HG03039 (cell line): ENCODE data around the gene CLIC3.
"Not testable (repeated sequence)": the region's sequence is repeated elsewhere in the genome, so short reads cannot be mapped to it uniquely, and the experiment has no call there.

Experiments used
- ATAC-seq: cut with Tn5 transposase; IDR thresholded peaks from one replicate; pipeline ENCODE4 v1.9.1; 2021; ENCODE audit warnings: mild to moderate bottlenecking, moderate library complexity; ENCODE audit not compliant: unreplicated experiment

CLIC3 gene

GRCh38 chr9:137006116-137007003, 10.0 kb upstream of the CLIC3 start:
- no peak for ATAC-seq

DNA sequence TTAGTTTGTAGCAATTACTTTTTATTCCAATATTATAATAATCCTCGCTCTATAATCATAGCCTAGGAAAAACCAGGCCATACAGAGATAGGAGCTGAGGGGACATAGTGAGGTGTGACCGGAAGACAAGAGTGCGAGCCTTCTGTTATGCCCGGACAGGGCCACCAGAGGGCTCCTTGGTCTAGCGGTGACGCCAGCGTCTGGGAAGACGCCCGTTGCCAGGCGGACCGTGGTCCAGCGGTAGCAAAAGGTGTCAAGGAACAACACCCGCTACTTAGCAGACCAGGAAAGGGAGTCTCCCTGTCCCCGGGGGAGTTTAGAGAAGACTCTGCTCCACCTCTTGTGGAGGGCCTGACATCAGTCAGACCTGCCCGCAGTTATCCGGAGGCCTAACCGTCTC, 7.9 kb upstream of the CLIC3 start:
- ATAC-seq = not testable (repeated sequence)

DNA sequence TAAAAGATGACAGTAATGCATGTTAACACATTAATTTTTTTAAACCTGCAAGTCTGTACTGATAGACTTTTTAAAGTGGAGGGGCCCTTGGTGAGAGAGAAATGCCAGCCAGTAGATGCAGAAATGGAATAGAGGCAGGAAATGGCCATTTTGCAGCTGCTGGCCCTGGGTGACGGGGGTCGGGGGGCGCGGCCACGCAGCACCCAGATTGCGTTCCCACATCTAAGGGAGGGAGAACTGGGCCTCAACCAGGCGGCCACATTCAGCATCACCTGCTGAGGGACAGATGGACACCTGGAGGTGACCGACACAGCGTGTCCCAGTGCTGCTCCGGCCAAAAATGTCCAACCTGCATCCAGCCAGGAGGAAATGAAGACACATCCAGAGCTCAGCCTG, 6.3 kb upstream of the CLIC3 start:
- no peak for ATAC-seq

- no peak for ATAC-seq
Measured at GRCh38 chr9:137001857-137002645, 5.7 kb upstream of the CLIC3 start.

GRCh38 chr9:137000177-137000930, 4.0 kb upstream of the CLIC3 start:
- no peak for ATAC-seq

DNA sequence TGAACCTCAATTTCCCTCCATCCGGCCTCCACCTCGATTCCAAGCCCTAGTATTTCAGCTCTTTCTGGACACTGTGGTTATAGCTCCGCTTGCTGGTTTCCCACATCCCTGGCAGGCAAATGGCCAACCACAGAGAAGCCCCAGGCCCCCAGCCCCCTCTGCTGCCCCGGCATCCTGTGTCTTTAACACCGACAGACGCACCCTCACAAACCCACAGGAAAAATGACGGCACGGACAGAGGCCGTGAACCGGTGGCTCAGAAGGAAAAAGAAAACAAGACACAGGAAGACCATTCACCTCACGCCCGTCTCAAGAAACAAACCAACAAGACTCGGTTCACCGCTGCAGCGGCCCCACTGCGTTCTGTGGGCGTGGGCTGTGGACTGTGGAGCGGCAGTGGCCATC, 1.5 kb upstream of the CLIC3 start:
- no peak for ATAC-seq

DNA sequence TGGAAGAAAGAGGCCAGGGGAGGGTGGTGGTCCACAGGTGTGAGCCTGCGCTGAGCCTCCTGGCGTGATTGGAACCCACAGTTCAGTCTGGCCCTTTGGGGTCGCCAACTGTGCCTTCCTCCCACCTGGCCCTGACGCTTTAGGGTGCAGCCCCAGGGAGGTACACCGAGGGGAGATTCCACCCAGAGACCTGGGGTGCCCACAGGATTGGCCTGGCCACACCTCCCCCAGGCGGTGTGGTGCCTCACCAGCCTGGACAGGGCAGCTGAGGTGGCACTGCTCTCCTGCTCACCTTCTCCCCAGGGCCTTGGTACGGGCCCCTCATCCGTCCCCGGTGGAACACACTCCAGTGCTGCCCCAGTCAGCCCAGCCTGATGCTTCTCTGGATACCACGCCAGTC, 1.0 kb upstream of the CLIC3 start:
- ATAC-seq = no peak

DNA sequence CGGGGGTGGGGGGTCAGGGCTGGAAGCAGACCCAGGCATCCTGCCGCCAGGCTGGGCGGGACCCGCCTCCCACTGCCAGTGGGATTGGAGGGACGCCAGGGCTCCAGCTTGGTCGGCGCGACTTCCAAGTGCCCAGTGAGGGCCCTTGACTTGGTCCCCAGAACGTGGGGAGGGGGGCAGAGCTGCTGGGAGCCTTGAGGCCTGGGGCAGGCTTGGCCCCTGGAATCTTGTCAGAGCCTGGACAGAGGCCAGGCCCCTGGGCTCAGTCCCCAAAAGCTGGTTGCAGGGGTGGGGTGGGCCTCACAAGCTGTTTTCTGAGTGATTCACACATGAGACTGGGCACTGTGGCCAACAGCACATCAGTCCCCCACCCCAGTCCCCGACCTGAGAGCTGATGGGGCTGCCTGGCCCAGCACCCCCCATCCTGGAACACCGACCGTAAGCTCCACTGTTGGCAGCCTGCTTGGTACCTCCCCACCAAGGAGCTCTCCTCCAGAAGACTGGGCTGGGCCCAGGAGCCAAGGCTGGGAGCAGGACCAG, 526 bp downstream of the CLIC3 start:
- no peak for ATAC-seq

- ATAC-seq = no peak
Measured at GRCh38 chr9:136995362-136995761, 1.0 kb downstream of the CLIC3 start.

DNA sequence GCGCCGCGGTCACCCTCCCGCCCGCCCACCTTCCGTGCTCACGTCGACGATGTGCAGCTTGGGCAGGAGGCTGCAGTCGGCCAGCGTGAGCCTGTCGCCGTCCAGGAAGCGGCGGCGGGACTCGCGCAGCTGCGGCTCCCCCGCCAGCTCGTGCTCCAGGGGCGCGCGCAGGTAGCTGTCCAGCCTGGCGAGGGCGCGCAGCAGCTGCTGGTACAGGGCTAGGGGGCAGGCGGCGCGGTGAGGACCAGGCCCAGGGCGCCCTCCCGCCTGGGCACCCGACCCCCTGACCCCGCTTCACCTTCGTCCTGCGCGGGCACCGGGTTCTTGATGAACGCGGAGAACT, 1.5 kb downstream of the CLIC3 start:
- ATAC-seq = no peak

GRCh38 chr9:136994180-136994887, 2.0 kb downstream of the CLIC3 start:
- ATAC-seq = no peak

DNA sequence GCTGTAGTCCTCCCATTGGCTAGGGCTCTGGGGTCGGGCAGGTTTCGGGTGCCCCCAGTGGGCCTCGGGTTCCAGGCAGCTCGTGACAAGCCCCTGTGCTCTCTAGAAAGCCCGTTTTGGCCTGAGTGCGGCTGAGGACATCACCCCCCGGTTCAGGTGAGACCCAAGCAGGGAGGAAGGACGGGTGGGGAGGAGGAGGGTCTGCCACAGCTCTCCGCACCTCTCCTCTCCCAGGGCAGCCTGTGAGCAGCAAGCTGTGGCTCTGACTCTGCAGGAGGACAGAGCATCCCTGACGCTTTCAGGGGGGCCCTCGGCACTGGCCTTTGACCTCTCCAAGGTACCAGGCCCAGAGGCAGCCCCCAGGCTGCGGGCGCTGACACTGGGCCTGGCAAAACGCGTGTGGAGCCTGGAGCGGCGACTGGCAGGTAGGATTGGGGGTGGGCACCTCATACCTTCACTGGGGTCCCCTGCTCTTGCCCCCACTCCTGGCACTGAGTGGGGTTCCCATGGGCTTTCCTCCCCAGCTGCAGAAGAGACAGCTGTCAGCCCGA, 3.5 kb downstream of the CLIC3 start:
- ATAC-seq = no peak

- peak; percentile 72 for ATAC-seq
Measured at GRCh38 chr9:136991993-136992818, 4.2 kb downstream of the CLIC3 start, which contains the start of gene PAXX. PAXX (plus strand) TSS chr9:136992422; CDS start chr9:136992444, 22 bp downstream.

GRCh38 chr9:136990242-136990911, 6.0 kb downstream of the CLIC3 start:
- ATAC-seq = no peak

GRCh38 chr9:136988872-136989271, 7.5 kb downstream of the CLIC3 start:
- ATAC-seq = no peak

DNA sequence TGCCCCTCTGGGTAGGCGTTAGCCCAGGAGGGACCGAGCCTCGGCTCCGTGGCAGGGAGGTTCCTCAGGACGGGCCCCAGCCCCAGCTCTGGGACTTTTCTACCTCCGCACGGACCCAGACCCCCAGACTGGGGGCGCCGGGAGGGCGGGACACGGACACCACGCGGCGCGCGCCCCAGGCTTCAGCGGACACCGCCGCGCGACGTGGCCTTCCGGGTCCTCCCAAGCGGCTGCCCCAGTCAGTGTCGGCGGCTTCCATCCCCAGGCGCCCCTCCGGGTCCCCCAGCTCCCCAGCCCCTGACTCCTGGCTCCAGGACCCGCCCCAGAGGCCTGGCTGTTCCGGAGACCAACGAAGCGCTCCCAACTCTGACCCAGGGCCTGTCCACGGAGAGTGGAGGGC, 10.5 kb downstream of the CLIC3 start:
- ATAC-seq = no peak

DNA sequence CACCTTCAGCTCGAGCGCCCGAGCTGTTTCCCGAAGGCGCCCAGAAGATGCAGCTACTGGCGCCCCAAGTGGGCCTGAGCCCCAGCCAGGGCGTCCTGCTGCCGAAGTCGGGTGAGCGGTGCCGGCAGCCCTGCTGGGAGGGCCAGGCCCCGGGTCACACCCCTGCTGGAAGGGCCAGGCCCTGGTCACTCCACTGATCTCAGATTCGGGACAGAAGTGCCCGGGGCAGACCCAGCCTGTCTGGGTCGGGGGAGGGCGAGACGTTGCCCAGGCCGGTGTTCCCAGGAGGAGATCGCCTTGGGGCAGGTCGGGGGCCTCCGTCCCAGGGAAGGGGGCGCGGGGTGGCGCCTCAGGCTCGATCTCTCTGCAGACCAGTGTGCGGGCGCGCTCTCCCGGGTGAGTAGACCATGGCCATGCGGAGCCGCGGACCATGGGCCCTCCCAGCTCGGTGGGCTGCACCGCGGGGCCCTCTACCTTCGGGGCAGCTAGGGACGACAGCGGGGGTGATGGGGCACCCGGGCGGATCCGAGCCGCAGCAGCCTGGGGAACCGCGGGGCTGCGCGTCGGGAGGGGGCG, 11.3 kb downstream of the CLIC3 start:
- no peak for ATAC-seq

- ATAC-seq = no peak
Measured at GRCh38 chr9:136984464-136985026, 11.8 kb downstream of the CLIC3 start.
